Endometrium (tissue), 2 donors: ENCODE data around the gene UBE2F.
A peak's percentile ranks its signal among the peaks of the same experiment; 100 is the strongest.
"Not testable (repeated sequence)": the region's sequence is repeated elsewhere in the genome, so short reads cannot be mapped to it uniquely, and the experiment has no call there.

Experiments
- FAIRE-seq: peaks from 2 replicates; lab custom pipeline; 2012; peaks lifted over from hg19 to GRCh38; lab: Jason Lieb, UNC
- donor health status: control.
- donor health status: control.

The UBE2F gene

DNA sequence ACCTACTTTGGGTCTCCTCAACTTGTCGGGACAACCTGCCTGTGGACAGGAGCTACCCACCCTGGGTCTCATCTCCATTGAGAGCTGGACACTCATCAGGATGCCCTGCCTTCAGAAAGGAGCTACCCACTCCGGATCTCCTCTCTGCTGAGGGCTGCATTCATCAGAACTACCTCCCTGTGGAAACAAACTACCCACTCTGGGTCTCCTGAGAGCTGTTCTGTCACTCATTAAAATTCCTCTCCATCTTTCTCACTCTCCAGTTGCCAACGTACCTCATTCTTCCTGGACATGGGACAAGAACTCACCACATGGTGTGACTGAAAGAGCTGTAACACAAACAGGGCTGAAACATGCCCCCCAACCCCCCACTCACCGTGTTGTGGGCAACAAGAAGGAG lies 22.5 kb upstream of the UBE2F start:
- no peak for FAIRE-seq

DNA sequence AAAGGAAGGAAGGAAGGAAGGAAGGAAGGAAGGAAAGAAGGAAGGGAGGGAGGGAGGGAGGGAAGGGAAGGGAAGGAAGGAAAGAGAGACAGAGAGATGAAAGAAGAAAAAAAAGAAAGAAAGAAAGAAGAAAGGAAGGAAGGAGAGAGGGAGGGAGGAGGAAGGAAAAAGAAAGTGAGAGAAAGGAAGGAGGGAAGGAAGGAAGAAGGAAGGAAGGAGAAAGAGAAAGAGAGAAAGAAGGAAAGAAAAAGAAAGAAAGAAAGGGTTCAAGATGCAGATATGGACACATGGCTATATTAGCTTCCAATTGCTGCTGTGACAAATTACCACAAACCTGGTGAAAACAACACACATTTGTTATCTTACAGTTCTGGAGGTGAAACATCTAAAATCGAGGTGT lies 20.4 kb upstream of the UBE2F start:
- FAIRE-seq = no peak

DNA sequence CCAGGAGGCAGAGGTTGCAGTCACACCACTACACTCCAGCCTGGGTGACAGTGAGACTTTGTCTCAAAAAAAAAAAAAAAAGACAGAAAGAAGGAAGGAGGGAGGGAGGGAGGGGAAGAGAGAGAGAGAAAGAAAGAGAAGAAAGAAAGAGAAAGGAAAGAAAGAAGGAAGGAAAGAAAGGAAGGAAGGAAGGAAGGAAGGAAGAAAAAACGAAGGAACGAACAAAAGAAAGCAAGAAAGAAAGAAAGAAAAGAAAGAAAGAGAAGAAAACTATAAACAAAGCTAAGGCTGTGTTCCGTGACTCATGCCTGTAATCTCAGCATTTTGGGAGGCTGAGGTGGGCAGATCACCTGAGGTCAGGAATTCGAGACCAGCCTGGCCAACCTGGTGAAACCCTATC lies 15.5 kb upstream of the UBE2F start:
- not testable (repeated sequence) for FAIRE-seq

DNA sequence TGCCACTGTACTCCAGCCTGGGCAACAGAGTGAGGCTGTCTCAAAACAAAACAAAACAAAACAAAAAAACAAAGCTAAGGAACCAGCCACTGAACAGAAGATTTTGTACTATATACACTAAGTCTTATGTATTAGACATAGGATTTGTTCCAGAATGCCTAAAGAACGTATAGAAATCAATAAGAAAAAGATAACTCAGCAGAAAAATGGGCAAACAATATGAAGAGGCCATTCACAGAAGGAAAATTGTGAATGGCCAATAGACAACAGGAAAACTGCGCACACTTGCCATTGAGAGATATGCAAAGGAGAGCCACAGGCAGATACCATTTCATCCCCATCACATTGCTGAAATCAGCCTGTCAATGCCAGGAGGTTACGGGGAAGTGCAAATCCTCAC lies 14.9 kb upstream of the UBE2F start:
- no peak for FAIRE-seq

DNA sequence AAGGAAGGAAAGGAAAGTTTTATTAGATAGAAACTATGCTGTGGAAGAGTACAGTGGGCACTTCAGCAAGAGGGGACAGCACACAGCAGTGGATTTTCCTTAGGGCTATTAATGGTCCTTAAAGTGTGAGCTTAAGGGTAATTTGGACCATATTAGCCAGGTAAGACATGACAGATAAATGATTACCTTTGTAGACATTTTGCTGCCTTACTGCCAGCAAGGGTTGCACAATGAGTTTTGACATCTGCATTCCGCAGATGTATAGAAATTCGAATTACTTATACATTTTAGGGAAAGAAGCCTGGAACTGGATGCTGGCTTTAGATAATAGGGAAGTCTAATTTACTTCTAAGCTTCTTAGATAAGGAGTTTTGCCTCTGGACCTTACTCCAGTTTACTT lies 14.0 kb upstream of the UBE2F start:
- FAIRE-seq = no peak

DNA sequence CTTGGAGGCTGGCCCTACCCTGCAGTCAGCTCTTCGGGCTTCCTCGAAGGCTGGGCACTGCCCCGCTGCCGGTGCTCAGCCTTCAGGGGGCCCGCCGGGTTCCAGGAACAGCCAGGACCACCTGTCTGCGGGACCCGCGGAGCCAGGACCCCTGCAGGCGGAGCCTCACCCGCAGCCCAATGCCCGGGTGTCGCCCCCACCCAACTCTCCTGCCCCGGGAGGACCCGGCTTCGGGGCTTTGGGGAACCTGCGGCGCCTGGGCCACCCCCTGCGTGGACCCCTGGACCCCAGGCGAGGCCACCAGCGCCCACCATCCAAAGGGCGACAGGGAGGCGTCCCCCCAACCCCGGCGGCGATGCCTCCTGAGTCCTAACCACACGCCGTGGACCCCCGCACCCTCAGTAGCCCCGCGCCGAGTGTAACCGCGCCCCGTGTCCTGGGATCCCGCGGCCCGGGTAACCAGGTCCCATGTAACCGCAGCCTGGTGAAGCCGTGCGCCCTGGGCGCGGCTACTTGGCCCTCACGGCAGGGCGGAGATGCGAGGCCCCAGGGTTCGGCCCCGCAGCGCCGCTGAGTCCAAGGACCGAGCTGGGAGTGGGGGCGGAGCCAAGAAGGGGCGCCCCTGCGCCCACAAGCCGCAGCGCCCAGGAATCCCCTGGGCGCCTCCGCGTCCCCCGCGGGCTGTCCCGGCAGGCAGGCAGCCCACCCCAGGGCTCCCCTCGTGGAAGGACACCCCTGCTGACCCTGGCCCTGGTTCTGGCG lies 11.0 kb upstream of the UBE2F start:
- FAIRE-seq = no peak

DNA sequence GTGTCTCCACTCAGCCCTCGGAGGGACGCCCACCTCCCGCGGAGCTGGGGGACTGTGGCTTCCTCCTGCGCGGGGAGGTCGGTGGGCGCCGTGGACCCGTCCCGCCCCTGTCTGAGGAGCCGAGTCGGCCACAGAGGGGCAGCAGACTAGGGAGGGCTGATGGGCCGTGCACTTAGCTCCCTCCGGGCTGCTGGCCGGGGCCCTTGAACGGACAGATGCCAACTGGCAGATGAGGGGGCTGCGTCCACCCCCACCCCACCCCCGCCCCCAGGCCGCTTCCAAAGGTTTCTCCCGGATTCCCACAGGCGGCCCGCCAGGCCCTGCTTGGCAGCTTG lies 10.4 kb upstream of the UBE2F start:
- no peak for FAIRE-seq

DNA sequence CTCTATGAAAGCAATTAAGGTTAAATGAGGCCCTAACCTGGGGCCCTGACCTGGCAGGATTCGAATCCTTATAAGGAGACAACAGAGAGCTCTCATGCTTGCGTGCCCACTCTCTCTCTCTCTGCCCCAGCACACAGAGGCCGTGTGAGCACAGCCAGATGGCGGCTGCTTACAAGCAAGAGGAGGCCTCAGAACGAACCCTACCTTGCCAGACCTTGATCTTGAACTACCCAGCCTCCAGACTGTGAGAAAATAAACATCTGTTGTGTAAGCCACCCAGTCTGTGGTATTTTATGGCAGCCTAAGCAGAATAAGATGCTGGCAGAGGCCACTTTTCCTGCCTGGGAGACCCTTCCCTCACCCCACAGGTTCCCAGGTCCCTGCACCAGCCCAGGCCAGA lies 5.2 kb upstream of the UBE2F start:
- FAIRE-seq = no peak

DNA sequence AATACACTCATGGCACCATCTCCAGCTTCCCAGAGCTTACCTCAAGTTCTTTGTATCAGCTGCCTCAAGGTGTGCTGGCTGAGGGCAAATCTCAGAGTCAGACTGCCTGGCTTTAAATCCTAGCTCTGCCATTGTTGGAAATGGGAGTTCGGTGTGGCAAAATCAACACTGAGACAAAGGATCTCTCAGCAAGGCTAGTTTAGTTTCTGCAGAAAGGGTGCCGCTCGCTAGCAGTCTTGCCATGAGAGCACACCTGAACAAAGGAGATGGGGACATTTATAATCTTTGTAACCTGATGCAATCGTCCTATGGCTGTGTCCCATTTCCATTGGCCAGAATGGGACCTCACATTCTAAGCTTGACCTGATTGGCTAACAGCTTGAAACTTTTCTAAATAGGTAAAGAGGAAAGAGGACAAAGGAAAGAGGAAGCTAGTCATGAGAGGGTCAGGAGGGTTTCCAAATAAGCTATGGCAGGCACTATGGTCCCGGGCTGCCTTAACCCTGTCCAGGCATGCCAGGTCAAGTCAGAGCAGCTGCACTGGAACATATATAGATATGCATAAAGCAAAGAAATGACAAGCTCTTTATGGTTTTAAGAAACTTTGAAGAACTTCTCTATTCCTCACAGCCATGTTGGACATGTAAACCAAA lies 4.3 kb upstream of the UBE2F start:
- no peak for FAIRE-seq

DNA sequence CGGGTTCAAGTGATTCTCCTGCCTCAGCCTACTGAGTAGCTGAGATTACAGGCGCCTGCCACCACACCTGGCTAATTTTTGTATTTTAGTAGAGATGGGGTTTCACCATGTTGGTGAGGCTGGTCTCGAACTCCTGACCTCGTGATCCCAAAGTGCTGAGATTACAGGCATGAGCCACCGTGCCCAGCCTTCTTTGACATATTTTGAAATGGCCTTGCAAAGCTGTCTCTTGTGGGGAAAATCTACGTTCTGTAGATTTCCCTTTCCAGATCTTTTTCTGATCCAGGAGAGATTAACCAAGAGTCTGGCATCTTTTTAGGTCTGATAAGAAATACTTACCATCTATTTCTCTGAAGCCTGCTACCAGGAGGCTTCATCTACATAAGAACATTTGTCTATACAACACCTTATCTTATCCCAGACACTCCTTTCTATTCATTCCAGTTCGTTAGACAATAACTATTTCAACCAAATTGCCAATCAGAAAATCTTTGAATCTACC lies 3.3 kb upstream of the UBE2F start:
- FAIRE-seq = not testable (repeated sequence)

DNA sequence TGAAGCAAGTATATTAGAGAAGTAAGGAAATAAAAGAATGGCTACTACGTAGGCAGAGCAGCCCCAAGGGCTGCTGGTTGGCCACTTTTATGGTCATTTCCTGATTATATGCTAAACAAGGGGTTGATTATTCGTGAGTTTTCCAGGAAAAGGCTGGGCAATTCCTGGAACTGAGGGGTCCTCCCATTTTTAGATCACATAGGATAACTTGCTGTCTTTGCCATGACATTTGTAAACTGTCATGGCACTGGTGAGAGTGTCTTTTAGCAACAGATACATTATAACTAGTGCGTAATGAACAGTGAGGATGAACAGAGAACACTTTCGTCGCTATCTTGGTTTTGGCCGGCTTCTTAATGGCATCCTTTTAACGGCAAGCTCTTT lies 2.6 kb upstream of the UBE2F start:
- FAIRE-seq = no peak

DNA sequence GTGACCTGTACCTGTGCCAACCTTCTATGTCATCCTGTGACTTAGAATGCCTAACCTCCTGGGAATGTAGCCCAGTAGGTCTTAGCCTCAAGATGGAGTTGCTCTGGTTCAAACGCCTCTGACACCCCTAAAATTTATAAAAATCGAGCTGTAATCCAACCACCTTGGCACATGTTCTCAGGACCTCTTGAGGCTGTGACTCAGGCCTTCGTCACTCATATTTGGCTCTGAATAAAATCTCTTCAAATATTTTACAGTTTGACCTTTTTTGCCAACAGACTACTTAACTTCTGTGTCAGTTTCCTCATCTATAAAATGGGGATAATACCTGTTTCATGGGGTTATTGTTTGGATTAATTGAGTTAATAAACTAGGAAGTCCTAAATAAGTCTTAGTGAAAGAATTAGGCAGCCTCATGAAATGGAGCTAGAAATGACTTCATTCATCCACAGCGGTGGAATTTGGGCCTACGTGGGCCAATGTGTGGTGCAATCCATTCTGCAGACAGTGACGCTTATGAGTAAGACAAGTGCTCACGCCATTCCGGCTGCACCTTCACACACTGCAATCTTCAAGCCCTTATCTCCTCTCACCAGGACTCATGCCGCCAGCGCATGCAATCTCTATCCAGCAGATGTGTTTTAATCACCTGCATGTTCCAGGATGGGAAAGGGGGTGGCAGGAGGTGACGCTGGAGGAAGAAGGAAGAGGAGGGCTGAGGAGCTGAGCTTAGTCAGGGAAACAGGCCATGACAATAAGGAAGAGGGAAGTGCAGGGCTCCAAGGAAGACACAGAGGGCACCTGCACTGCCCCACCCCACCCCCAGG lies 2.0 kb upstream of the UBE2F start:
- no peak for FAIRE-seq

DNA sequence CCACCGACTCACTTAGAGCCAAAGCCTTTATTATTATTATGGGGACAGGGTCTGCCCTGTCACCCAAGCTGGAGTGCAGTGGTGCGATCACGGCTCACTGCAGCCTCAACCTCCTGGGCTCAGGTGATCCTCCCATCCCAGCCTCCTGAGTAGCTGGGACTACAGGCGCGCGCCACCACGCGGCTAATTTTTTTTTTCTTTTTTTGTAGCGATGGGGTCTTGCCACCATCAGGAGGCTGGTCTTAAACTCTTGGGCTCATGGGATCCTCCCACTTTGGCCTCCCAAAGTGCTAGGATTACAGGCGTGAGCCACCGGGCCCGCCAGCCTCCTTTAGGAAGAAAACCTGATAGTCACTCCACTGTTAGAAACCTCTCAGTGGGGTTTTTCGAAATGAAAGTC lies 970 bp upstream of the UBE2F start:
- not testable (repeated sequence) for FAIRE-seq

DNA sequence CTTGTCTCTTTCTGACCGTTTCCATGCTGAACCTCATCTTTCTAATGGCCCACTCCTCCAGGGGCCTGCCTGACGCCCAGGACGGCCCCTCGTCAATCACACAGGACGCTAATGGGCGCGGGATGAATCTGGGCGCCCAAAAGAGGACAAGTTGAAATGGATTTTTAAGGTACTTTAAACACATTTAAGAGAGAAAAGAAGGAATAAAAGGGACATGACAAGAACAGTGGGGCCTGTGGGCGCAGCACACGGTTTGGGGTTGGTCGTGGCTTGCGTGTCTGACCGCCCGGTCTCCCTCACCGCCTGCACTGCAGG lies 607 bp upstream of the UBE2F start:
- FAIRE-seq = no peak

DNA sequence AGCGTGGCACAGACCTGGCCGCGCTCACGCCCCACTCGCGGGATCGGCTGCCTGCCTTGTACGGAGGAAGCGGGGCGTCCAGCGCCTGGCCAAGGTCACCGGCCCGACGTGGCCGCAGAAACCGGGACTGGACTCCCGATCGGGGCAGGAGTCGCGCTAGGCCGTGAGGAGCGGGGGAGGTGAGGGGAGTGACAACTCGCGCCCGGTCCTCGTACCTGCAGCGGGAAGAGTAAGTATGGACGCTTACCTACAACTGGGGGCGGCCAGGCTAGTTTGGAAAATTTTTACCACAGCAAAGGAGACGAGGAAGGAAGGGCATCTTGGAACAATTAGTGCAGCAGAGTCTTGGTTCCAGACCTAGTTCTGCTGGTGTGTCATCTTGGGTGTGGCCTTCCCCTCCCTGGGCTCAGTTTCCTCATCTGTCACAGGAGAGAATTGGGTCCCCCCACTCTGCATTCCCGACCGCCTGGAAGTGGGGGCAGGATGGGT lies 693 bp downstream of the UBE2F start:
- no peak for FAIRE-seq

DNA sequence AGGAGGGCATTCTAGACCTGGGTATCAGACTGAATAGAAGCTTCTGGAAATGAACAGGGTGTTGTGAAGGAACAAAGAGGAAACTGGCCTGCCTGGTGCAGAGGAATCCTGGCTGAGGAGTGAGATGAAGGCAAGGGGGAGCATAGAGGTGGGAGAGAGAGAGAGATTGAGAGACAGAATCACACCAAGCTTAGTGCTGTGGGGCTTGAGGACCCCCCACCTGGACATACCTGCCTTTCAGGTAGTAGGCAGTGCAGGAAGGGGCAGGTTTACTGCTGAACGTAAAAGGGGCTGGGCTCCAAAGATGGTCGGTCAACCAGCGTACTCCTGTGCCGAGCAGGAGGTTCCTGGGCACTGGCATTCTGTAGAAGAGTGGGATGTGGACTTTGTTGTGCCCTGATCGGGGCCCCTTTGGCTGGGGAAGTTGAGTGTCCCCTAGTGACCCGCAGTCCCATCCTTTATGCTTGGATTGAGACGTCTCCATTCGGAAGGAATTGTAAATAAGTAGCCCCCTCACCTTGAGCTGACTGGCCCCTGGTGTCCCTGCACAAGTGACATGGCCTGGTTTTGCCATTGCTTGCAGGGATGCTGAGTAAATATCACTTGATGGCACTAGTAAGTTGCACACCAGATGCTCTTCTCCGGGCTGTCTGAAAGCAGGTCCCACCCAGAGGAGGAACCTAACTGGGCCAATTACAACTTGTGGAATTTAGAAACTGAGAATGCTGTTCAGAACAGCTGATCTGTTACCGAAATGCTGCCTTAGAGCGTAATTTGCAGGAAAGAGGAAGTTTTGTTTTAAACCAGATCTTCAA lies 1.4 kb downstream of the UBE2F start:
- peak; percentile 72 for FAIRE-seq

DNA sequence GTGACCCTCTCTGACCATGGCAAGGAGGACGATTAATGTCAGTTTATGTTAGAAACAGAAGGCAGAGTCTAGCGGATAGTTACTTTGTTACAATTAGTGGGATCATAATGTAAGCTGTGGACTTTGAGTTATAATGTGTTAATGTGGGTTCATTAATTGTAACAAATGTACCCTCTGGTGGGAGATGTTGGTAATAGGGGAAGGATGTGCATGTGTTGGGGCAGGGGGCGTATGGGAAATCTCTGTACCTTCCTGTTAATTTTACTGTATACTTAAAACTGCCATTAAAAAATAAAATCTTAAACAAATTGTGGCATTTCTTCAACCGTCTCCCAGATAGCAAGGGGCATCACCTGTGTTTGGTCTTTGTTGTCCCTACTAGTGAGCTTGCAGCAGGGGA lies 4.8 kb downstream of the UBE2F start:
- no peak for FAIRE-seq

DNA sequence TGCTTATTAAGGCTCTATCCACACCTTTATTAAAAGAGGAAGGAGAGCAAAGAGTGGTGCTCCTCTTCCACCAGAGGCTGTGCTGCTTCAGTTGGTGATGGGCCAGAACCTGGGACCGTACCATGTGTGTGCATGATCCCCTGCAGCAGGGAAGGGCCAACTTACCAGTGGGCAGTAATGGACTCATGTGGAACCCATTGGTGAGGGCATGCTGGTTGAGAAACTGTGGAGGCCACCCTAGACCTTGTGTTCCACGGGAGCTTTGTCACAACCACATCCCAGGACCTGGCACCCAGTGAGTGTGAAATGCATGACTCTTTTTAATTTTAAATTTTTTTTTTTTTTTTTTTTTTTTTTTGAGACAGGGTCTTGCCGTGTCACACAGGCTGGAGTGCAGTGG lies 5.4 kb downstream of the UBE2F start:
- no peak for FAIRE-seq

DNA sequence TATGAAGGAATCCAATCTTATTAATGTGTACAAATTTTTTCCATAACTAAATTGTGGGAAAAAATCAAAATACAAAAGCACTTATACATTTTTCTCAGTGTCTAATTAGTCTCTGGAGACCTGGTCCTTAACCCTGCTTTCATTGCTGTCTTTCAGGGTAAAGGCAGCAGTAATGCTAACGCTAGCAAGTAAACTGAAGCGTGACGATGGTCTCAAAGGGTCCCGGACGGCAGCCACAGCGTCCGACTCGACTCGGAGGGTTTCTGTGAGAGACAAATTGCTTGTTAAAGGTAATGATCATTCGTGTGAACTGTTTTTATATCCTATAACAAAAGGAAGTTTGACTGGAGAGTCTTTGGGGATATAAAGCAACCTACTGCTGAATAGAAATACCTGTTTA lies 6.1 kb downstream of the UBE2F start:
- FAIRE-seq = no peak

DNA sequence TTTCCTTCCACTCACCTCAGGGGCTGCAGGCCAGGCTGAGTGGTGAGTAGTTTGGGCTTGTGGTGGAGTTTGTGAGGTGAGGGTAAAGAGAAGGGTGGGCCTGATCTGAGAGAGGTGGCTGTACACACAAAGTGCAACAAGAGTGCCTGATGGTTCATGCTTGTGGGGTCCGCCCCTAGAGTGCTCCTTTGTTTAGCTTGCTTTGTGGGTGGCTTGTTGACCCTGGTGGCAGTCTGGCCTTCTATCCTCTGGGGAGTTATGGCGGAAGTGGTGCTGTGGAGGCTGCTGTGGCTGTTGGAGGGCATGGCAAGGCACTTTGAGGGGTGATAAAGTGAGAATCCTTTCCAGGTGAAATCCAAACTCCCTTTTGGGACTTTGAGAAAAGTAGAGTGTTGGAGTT lies 10.6 kb downstream of the UBE2F start:
- no peak for FAIRE-seq

DNA sequence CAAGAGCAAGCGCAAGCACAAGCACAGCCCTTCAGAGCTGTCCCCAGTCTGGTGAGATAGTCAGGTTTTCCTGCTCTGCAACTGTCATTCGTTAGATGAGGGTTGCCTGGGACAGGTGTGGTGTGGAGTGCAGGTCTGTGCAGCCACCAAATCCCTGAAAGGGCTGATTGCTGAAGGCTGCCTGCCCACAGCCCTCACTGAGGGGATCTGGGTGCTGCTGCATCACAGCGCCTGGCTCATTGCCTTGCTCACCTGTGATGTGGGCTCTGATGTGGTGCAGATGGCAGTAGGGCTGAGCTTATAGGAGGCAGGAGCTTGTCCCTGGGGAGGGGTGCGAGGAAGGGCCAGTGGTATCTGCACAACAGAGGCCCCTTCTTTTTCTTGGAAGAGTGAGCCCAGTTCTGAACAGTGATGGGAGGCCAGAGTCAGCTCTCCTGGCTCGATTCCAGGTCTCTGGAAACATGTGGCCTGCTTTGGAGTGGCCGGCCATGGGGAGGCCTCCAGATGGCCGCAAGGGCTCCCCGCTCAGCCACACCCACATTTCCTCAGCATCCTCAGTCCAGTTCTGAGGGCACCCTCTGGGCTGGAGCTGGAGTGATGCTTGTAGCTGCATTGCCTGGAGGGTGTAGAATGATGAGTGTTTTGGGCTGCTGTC lies 11.4 kb downstream of the UBE2F start:
- FAIRE-seq = no peak

DNA sequence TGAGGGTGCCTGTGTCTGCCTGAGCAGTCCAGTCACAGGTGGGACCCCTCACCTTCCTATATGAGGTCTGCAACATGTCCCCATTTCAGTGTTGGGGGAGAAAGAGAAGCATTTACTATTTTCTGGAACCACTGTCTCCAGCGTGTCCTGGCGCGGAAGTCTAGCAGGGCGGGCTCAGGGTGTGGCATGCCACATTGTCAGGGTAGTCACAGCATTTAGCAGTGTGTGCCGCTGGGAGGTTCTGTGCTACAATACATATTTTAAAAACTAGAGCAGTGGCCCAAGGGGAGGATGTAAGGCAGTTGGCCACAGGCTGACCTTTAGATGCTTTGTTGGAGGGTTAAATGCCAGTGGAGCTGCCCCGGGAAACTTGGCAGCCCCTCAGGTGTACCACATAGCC lies 12.5 kb downstream of the UBE2F start:
- FAIRE-seq = no peak
